ENCODE data around the gene NOC2L.
"Not testable (repeated sequence)": the region's sequence is repeated elsewhere in the genome, so short reads cannot be mapped to it uniquely, and the experiment has no call there.

The NOC2L gene

DNA sequence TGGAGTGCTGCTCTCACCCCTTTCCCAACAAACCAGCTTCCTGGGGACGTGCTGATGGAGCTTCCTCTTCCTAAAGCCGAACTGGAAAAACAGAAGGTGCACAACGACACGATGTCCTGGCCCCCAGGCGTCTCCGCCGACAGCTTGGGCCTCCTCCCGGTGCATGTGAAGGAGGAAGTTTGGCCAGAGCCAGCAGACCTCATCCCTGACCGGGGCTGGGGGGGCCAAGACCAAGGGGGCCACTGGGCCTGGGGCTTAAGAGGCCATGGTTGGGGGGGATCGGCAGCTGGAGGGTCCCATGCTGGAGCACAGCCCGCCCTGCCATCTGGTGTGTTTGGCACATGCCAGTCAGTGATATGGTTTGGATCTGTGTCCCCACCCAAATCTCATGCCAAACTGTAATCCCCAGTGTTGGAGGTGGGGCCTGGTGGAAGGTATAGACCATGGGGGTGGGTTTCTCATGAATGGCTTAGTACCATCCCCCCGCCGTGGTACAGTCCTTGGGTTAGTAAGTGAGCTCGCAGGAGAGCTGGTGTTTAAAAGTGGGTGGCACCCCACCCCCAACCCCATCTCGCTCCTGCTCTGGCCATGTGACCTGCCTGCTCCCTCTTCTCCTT lies 34.4 kb upstream of the NOC2L start:
- H4K20me1 ChIP-seq (ENCODE audit: insufficient read depth): no peaks in the 10 kb centered on the region
- peaks cover 88% of the 10 kb centered on the region for H3K27me3 ChIP-seq (ENCODE audit: insufficient read depth, low read depth)
- no peak overlapping the region for H2AFZ ChIP-seq (ENCODE audit: low read depth)
- no peaks in the 10 kb centered on the region for H3K36me3 ChIP-seq (ENCODE audit: insufficient read depth)
- peaks cover 4% of the 10 kb centered on the region for H3K4me1 ChIP-seq (ENCODE audit: low read depth, poor library complexity, severe bottlenecking)
- no peaks in the 10 kb centered on the region for H3K79me2 ChIP-seq (ENCODE audit: insufficient read depth, low read depth)
- H3K4me3 ChIP-seq (IDR thresholded peaks at IDR 0.05; ENCODE audit: insufficient read depth, low read depth, low read length): no peak overlapping the region
- H3K4me2 ChIP-seq: no peak overlapping the region
- H3K27ac ChIP-seq: no peak overlapping the region
- no peak overlapping the region for H3K9ac ChIP-seq
- TF ChIP-seq, protein P1, sequence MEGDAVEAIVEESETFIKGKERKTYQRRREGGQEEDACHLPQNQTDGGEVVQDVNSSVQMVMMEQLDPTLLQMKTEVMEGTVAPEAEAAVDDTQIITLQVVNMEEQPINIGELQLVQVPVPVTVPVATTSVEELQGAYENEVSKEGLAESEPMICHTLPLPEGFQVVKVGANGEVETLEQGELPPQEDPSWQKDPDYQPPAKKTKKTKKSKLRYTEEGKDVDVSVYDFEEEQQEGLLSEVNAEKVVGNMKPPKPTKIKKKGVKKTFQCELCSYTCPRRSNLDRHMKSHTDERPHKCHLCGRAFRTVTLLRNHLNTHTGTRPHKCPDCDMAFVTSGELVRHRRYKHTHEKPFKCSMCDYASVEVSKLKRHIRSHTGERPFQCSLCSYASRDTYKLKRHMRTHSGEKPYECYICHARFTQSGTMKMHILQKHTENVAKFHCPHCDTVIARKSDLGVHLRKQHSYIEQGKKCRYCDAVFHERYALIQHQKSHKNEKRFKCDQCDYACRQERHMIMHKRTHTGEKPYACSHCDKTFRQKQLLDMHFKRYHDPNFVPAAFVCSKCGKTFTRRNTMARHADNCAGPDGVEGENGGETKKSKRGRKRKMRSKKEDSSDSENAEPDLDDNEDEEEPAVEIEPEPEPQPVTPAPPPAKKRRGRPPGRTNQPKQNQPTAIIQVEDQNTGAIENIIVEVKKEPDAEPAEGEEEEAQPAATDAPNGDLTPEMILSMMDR (conservative IDR thresholded peaks at IDR 0.05; ENCODE audit: low read depth, low read length): no peak

DNA sequence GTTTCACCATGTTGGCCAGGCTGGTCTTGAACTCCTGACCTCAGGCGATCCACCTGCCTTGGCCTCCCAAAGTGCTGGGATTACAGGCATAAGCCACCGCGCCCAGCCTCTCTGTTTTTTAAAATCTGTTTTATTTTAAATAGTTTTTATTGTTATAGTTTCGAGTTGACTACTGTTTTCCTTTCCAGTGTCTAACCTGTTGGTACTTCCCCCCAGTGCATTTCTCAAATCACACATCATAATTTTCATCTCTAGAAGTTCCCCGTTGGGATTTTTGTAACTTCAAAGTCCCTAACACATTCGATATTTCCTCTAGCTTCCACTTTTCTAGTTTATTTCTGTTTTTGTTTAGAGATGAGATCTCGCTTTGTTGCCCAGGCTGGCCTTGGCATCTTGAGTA lies 33.3 kb upstream of the NOC2L start:
- no peak overlapping the region for H3K9ac ChIP-seq
- no peak overlapping the region for H2AFZ ChIP-seq (ENCODE audit: low read depth)
- H3K79me2 ChIP-seq (ENCODE audit: insufficient read depth, low read depth): no peaks in the 10 kb centered on the region
- no peak overlapping the region for H3K4me3 ChIP-seq (IDR thresholded peaks at IDR 0.05; ENCODE audit: insufficient read depth, low read depth, low read length)
- H3K36me3 ChIP-seq (ENCODE audit: insufficient read depth): no peaks in the 10 kb centered on the region
- no peaks in the 10 kb centered on the region for H4K20me1 ChIP-seq (ENCODE audit: insufficient read depth)
- H3K4me1 ChIP-seq (ENCODE audit: low read depth, poor library complexity, severe bottlenecking): peaks cover 4% of the 10 kb centered on the region
- no peak overlapping the region for H3K4me2 ChIP-seq
- no peak overlapping the region for H3K27ac ChIP-seq
- TF ChIP-seq, protein P1 (conservative IDR thresholded peaks at IDR 0.05; ENCODE audit: low read depth, low read length): no peak
- H3K27me3 ChIP-seq (ENCODE audit: insufficient read depth, low read depth): peaks cover 95% of the 10 kb centered on the region

DNA sequence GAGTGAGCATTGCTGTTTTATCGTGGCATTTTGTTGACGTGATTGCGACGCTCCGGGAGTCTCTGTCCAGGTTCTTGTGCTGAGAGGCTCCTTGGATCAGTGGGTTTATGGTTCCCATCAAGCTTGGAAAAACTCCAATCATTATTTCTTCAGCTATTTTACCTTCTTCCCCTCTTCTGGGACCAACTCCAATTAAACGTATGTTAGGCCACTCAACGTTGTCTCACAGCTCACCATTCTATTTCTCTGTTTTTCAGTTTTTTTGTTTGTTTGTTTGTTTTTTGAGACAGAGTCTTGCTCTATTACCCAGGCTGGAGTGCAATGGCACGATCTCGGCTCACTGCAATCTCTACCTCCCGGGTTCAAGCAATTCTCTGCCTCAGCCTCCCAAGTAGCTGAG lies 32.8 kb upstream of the NOC2L start:
- Histone ChIP-seq H3K27me3 (ENCODE audit: insufficient read depth, low read depth) (peaks cover 95% of the 10 kb centered on the region), H3K36me3 (ENCODE audit: insufficient read depth) (no peaks in the 10 kb centered on the region), H3K4me2 (no peak overlapping the region), H3K27ac (no peak overlapping the region), H3K79me2 (ENCODE audit: insufficient read depth, low read depth) (no peaks in the 10 kb centered on the region), H4K20me1 (ENCODE audit: insufficient read depth) (no peaks in the 10 kb centered on the region), H3K4me1 (ENCODE audit: low read depth, poor library complexity, severe bottlenecking) (peaks cover 4% of the 10 kb centered on the region), H3K9ac (no peak overlapping the region), H2AFZ (ENCODE audit: low read depth) (no peak overlapping the region), H3K4me3 (IDR thresholded peaks at IDR 0.05; ENCODE audit: insufficient read depth, low read depth, low read length) (no peak overlapping the region)
- TF ChIP-seq, protein P1 (conservative IDR thresholded peaks at IDR 0.05; ENCODE audit: low read depth, low read length): no peak

DNA sequence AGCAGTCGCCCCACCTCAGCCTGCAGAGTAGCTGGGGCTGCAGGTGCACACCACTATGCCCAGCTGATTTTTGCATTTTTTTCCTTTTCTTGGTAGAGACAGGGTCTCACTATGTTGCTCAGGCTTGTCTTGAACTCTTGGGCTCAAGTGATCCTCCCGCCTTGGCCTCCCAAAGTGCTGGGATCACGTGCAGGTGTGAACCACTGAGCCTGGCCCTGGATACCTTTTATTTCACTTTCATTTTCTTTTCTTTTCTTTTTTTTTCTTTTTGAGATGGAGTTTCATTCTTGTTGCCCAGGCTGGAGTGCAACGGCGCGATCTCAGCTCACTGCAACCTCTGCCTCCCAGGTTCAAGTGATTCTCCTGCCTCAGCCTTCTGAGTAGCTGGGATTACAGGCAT lies 32.2 kb upstream of the NOC2L start:
- H3K27ac ChIP-seq; H4K20me1 ChIP-seq (ENCODE audit: insufficient read depth); H3K4me1 ChIP-seq (ENCODE audit: low read depth, poor library complexity, severe bottlenecking); H2AFZ ChIP-seq (ENCODE audit: low read depth); H3K79me2 ChIP-seq (ENCODE audit: insufficient read depth, low read depth); H3K4me2 ChIP-seq; H3K4me3 ChIP-seq (IDR thresholded peaks at IDR 0.05; ENCODE audit: insufficient read depth, low read depth, low read length); H3K9ac ChIP-seq; H3K36me3 ChIP-seq (ENCODE audit: insufficient read depth): not testable (repeated sequence)
- peaks cover 97% of the 10 kb centered on the region for H3K27me3 ChIP-seq (ENCODE audit: insufficient read depth, low read depth)

DNA sequence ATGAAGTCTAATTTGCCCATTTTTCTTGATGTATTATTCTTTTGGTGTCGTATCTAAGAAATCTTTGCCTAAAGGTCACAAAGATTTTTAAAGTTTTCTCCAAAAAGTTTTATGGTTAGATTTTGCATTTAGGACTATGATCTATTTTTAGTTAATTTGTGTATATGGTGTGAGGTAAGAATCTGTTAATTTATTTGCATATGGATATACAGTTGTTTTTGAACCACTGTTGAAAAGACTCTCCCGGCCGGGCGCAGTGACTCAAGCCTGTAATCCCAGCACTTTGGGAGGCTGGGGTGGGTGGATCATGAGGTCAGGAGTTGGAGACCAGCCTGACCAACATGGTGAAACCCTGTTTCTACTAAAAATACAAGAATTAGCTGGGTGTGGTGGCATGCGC lies 29.0 kb upstream of the NOC2L start:
- H3K79me2 ChIP-seq (ENCODE audit: insufficient read depth, low read depth); H3K4me1 ChIP-seq (ENCODE audit: low read depth, poor library complexity, severe bottlenecking); H3K4me2 ChIP-seq; H3K4me3 ChIP-seq (IDR thresholded peaks at IDR 0.05; ENCODE audit: insufficient read depth, low read depth, low read length); H3K36me3 ChIP-seq (ENCODE audit: insufficient read depth); H3K9ac ChIP-seq; H4K20me1 ChIP-seq (ENCODE audit: insufficient read depth); H3K27ac ChIP-seq; H2AFZ ChIP-seq (ENCODE audit: low read depth): not testable (repeated sequence)
- H3K27me3 ChIP-seq (ENCODE audit: insufficient read depth, low read depth): peaks cover 94% of the 10 kb centered on the region

Measured in KMS-11 (cell line).